Putamen (tissue), 1 donor: Measurements from ENCODE around the gene ATP5F1A.
"Not testable (repeated sequence)": the region's sequence is repeated elsewhere in the genome, so short reads cannot be mapped to it uniquely, and the experiment has no call there.

Source experiments
- DNase-seq: peaks from one replicate; pipeline ENCODE4 v3.0.0-alpha.2; 2016; ENCODE audit warnings: low spot score

The ATP5F1A gene

DNA sequence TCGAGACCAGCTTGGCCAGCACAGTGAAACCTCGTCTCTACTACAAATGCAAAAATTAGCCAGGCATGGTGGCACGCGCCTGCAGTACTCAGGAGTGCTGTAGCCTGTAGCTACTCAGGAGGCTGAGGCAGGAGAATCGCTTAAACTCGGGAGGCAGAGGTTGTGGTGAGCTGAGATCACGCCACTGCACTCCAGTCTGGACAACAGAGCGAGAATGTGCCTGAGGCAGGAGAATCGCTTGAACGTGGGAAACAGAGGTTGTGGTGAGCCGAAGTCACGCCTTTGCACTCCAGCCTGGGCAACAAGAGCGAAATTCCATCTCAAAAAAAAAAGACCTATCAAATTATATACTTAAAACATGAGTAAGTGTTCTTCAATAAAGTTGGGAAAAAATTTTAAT is 50.7 kb downstream of the ATP5F1A start:
- not testable (repeated sequence) for DNase-seq

DNA sequence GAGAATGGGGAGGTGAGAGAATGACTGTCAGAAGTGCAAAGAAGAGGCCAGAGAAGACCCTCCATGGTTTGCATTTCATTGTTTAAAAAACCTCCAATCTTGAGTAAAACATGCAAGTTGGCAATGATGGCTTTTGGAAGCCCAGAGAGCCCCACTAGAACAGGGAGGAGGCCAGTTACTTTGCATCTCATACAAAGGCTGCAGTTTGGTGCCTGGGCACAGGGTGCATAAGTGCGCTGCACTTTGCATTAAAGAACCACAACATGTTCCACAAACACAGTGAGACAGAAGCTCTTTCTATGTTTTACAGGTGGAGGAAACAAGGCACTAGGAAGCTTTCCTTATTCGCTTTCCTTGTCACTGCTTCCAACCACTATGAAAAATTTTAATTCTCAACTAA is 51.4 kb downstream of the ATP5F1A start:
- DNase-seq: no peak

DNA sequence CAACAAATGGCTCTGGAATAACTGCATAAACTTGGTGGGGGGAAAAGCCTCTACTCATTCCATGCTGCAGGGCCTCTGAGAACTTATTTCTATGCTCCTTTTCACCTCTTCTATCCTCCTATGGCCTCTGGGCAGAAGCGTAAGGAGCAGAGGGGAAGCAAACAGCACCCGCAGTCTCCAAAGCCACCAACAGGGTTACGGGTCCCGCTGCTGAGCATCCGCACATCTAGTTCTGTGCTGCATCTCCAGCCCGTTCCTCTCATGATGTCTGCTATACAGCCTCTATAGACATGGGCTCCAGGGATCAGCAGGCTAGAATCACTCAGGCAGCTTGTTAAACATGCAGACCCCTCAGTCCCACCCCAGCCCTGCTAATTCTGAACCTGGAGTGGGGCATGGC is 52.0 kb downstream of the ATP5F1A start:
- DNase-seq: no peak

DNA sequence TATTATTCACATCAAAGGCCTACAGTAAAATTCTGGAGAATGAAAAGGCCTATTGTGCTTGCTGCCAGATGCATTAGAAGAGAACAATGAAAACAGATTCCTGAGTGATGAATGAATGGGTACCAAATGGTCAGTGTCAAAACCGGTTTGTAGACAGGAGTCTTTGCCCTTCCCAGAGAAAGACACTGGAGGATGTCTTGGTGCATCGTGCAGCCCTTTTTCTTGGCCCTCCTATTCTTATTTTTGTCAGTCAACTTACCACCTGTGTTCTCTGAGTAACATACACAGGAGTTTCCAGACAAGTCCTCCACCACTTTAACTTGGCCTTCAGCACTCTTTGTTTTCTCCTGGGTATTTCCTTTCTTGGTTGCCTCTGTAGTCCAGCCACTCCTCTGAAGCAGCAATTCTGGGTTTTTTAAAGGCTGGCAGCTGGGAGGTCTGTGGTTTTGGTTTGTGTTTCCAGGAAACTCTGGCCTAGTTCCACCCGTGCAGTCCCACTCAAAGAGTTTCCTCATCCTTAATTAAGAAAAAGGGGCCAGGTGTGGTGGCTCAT is 55.4 kb downstream of the ATP5F1A start:
- no peak for DNase-seq

DNA sequence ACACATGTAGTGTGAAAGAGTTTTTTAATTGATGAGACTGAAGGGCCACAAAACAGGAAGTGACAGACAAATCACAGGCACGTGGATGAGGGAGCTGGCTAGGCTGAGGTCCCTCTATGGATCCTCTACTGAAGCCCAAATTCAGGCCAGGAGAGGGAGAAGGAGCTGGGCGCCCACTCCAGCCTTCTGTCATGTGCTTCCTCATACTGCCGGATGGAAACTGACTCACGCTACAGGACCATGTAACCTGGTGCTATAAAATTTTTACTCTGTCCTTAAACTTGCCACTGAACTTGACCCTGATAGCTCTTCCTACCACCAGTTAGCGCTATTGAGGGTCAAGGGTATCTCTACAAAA is 57.4 kb downstream of the ATP5F1A start:
- no peak for DNase-seq

DNA sequence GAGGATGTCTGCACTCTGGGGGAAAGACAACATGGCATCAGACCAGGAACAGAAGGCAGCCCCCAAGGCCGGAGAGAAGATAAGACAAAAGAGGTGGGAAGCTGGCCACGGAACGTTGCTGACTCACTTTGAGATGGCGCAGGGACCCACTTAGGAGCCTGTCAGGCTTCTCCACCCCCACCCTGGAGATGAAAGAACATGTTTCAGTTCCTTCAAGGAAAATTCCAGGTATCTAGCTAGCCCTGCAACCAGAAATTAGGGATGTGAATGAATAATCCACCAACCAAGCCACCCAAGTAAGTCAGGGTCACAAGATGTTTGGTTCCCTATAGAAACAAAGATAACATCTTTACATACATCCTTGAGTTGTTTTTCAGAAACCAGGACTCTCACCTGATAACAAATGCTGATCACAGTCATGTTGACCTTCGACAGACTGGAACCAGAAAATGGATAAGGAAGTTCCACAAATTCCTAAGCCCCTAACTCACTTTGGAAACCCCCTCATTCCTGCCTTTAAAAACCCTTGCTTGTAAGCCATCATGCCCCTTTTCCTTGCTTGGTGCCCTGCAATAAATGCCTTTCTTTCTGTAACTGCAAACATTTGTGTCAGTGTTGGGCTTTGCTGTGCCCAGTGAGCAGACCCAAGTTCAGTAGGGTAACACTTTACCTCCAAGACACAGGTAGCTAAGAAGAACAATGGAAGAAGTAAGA is 57.9 kb downstream of the ATP5F1A start:
- no peak for DNase-seq

DNA sequence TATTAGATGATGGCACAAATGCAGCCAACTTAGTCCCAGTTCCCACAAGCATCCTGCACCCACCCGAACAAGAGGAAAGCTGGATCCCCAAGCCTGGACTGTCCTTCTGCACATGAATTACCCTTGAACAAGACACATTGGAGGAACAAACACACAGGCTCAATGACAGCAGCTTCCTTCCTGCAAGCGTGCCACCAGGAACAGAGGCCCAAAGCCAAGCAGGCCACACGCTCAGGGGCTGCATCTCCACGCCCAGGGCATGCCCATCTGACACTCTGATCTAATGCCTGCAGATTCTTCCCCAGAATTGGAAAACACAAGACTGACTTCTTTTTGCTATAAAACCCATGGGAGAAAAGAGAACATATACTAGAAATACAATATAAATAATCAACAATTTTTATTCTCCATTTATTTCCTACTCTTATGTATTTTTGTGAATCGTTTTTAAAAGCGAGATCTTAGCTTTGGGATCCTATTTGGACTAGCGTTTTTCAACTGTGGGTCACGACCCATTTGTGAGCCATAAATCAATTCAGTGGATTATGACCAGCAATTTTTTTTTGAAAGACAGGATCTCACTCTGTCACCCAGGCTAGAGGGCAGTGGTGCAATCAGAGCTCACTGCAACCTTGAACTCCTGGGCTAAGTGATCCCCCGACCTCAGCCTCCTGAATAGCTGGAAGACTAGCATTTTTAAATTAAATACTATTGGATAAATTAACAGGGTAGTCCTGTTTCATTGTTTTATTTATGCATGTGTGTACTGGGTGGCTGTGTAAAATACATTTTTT is 60.4 kb downstream of the ATP5F1A start:
- DNase-seq: no peak

DNA sequence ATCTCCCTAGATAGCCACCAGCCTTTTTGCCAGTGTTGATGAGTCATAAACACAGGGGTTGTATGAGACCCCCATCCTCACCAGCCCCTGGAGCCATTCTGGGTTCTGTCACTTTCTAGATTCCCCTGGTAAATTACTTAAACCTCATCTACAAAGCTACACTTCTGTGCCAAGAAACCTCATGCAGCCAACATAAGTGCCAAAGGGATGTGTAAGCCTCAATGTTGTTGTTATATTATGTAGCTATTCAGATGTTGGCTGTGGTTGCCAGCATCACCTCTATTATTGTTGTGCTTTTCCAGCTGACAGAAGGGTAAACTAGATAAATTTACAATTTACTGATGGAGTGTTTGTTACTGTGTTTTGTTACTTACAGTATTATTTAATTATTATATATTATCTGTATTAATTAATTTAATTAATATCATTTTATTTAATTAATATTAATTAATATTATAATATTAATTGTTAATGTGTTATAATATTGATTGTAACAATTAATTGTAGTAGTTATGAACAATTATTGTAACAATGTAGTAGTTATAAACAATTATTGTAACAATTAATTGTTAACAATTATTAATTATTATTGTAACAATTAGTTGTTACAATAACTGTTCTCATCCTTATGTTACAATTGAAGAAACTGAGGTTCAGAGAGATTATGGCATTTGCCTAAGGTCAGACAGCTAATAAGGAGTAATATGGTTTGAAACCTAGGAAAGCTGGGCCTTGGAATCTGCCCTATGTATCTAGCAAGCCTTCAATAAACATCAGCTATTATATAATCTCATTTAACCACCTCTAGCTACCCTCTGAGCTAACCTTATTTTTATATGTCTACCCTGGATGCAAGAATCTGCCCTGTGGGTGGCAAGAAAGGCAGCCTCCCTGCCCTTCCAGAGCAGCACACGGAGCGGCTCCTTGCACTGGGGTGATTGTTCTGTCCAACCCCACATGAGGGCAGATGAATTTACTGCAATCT is 62.1 kb downstream of the ATP5F1A start:
- no peak for DNase-seq

DNA sequence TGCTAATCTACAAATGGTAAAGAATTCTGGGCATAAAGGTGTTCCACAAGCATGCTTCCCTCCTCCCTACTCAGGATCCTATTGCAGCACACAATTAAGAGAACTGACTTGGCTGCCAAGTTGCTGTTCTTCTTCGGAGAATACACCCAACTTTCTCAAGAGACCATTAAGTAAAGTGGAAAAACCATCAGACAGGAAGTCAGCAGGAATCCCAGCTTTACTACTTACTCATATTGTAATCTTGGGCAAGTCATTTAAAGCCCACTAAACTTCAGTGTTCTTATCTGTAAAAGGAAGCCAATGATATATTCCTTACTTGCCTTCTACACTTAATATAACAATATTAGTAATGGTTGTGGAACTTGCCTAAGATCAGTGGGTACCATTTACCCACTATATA is 63.9 kb downstream of the ATP5F1A start:
- DNase-seq: no peak

DNA sequence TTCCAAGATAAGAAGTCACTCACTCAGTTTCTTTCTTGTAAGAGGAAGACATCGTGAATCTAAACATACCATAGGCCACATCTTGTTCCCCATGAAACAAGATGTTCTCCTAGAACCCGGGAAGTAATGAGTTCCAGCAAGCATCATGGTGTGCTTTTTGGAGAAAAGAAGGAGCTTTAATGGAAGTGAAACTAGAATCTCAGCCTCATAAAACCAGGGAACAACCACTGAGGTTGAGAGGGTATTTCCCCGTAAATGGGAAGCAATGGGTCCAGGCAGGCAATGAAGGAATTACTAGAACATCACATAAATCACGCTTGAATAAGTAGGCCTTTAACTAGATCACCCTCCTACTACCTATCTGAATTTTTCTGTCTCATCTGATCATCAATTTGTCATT is 66.4 kb downstream of the ATP5F1A start:
- DNase-seq: no peak
